ENCODE data around the gene PIK3R6.

- TF ChIP-seq CTCF (IDR thresholded peaks at IDR 0.05) (no peak), EZH2 (IDR thresholded peaks at IDR 0.05; ENCODE audit: borderline replicate concordance, insufficient read depth, low read depth, low read length, poor library complexity, severe bottlenecking) (no peak)
Observed at GRCh38 chr17:8857919-8858318, 9.6 kb downstream of the PIK3R6 start.

Measured in B cell (primary cell).